Neural cell (in vitro differentiated cells): ENCODE data around the gene TMEM184A.

Experiments used
- CTCF ChIP-seq: fragments of 450-650 bp; IDR thresholded peaks from 2 replicates; pipeline ENCODE4 v1.5.1; 2014; ENCODE audit warnings: antibody characterized with exemption, mild to moderate bottlenecking, moderate library complexity; ENCODE audit not compliant: poor library complexity, severe bottlenecking
- EP300 ChIP-seq: fragments of 450-650 bp; conservative IDR thresholded peaks from 2 replicates; pipeline ENCODE4 v1.6.1; 2014; ENCODE audit warnings: antibody characterized with exemption, mild to moderate bottlenecking, moderate library complexity; ENCODE audit not compliant: poor library complexity, severe bottlenecking
- EZH2 ChIP-seq: fragments of 200-600, 300-800 bp; shearing (Covaris generic), sonication (generic); IDR thresholded peaks from 2 replicates; pipeline ENCODE4 v1.6.1; 2014; ENCODE audit warnings: antibody characterized with exemption, low read length, borderline replicate concordance, mild to moderate bottlenecking; ENCODE audit not compliant: insufficient read depth, poor library complexity, severe bottlenecking
- POLR2AphosphoS5 ChIP-seq: IDR thresholded peaks from 2 replicates; pipeline ENCODE4 v1.6.1; 2012

GRCh38 chr7:1545417-1546246 lies 10.4 kb downstream of the TMEM184A start:
- no peak for TF ChIP-seq CTCF
- TF ChIP-seq EZH2, result no peak
- no peak for TF ChIP-seq EP300
- no peak for TF ChIP-seq POLR2AphosphoS5
